Dendritic cell treated with granulocyte-macrophage colony-stimulating factor and Interleukin-4, amounts not matched to agents 40 ng/mL and 50 ng/mL, for 4 days (primary cell): ENCODE data around the gene HSD17B11.
"Not testable (repeated sequence)": the region's sequence is repeated elsewhere in the genome, so short reads cannot be mapped to it uniquely, and the experiment has no call there.

Experiments
- H3K27ac Mint-ChIP-seq: one replicate; pipeline ENCODE4 v1.8.0; 2022; ENCODE audit warnings: mild to moderate bottlenecking, mixed read lengths
- H3K27me3 Mint-ChIP-seq: one replicate; pipeline ENCODE4 v1.8.0; 2022; ENCODE audit warnings: mild to moderate bottlenecking, mixed read lengths
- H3K36me3 Mint-ChIP-seq: one replicate; pipeline ENCODE4 v1.8.0; 2022; ENCODE audit warnings: low read depth, mixed read lengths
- H3K4me1 Mint-ChIP-seq: one replicate; pipeline ENCODE4 v1.8.0; 2022; ENCODE audit warnings: low read depth, mixed read lengths
- H3K4me3 Mint-ChIP-seq: one replicate; pipeline ENCODE4 v1.8.0; 2022; ENCODE audit warnings: mild to moderate bottlenecking, moderate library complexity, mixed read lengths
- H3K9me3 Mint-ChIP-seq: one replicate; pipeline ENCODE4 v1.8.0; 2022; ENCODE audit warnings: mixed read lengths
- intact Hi-C: fragments of 100-400 bp; cut with micrococcal nuclease; formaldehyde crosslinking; loops from one replicate; pipeline ENCODE4 v1.15.0; 2022

The HSD17B11 gene

GRCh38 chr4:87418410-87418809 is 27.4 kb upstream of the HSD17B11 start:
- H3K4me3 Mint-ChIP-seq, H3K9me3 Mint-ChIP-seq, H3K27ac Mint-ChIP-seq, H3K27me3 Mint-ChIP-seq, intact Hi-C loops: not testable (repeated sequence)
- H3K4me1 Mint-ChIP-seq: peaks cover 14% of the 10 kb centered on the region
- H3K36me3 Mint-ChIP-seq: peaks cover 12% of the 10 kb centered on the region

- Mint-ChIP-seq H3K36me3 (peaks cover under 1% of the 10 kb centered on the region), H3K27me3 (no peaks in the 10 kb centered on the region), H3K4me1 (peaks cover 9% of the 10 kb centered on the region), H3K4me3 (no peak overlapping the region), H3K27ac (no peak overlapping the region), H3K9me3 (peaks cover 9% of the 10 kb centered on the region)
- intact Hi-C loops: no loop called here
Measured at GRCh38 chr4:87416965-87417364, 26.0 kb upstream of the HSD17B11 start.

- peaks cover 5% of the 10 kb centered on the region for H3K4me1 Mint-ChIP-seq
- H3K27ac Mint-ChIP-seq: no peak overlapping the region
- H3K36me3 Mint-ChIP-seq: no peaks in the 10 kb centered on the region
- intact Hi-C loops: no loop called here
- no peak overlapping the region for H3K4me3 Mint-ChIP-seq
- H3K27me3 Mint-ChIP-seq: no peaks in the 10 kb centered on the region
- peaks cover 9% of the 10 kb centered on the region for H3K9me3 Mint-ChIP-seq
Measured at GRCh38 chr4:87414816-87415215, 23.8 kb upstream of the HSD17B11 start.

- no peak overlapping the region for H3K4me3 Mint-ChIP-seq
- H3K27me3 Mint-ChIP-seq: no peaks in the 10 kb centered on the region
- H3K27ac Mint-ChIP-seq: no peak overlapping the region
- no peaks in the 10 kb centered on the region for H3K36me3 Mint-ChIP-seq
- intact Hi-C loops: no loop called here
- peaks cover 26% of the 10 kb centered on the region for H3K4me1 Mint-ChIP-seq
- H3K9me3 Mint-ChIP-seq: no peaks in the 10 kb centered on the region
Measured at GRCh38 chr4:87410679-87411078, 19.7 kb upstream of the HSD17B11 start.

GRCh38 chr4:87410157-87410556 is 19.2 kb upstream of the HSD17B11 start:
- Mint-ChIP-seq H3K4me3 (no peak overlapping the region), H3K27ac (no peak overlapping the region), H3K36me3 (no peaks in the 10 kb centered on the region), H3K4me1 (peaks cover 25% of the 10 kb centered on the region), H3K9me3 (no peaks in the 10 kb centered on the region), H3K27me3 (no peaks in the 10 kb centered on the region)
- intact Hi-C loops: no loop called here

DNA sequence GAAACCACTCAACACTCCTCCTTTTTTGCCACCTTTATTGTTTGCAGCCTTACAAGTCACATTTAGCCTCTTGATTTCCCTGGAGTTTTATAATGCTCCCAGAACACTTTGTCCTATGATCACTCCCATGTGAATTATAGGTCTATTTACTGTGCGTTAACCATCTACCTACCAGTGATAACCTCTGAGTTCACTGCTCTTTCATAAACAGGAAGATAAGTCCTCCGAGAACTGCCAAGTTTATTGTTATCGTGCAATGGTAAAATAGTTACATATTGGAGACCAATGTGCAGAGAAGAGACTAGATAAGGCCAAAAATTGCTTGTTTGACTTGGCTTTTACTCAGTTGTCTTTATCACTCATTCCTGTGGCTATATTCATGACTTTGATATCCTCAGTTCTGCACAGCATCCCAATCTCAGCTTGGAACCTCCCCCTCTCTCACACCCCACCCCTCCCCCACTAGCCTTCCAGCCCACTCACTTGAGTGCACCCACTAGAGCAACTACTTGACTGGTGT is 18.5 kb upstream of the HSD17B11 start:
- Mint-ChIP-seq H3K4me1 (peaks cover 20% of the 10 kb centered on the region), H3K36me3 (no peaks in the 10 kb centered on the region)

GRCh38 chr4:87406902-87407301 is 15.9 kb upstream of the HSD17B11 start:
- H3K27me3 Mint-ChIP-seq, intact Hi-C loops, H3K36me3 Mint-ChIP-seq, H3K27ac Mint-ChIP-seq, H3K9me3 Mint-ChIP-seq: not testable (repeated sequence)
- Mint-ChIP-seq H3K4me1 (peaks cover 20% of the 10 kb centered on the region), H3K4me3 (peak overlapping the region; percentile 24)

More for the DNA sequence above, 18.5 kb upstream of the HSD17B11 start:
- Mint-ChIP-seq H3K9me3 (no peaks in the 10 kb centered on the region), H3K27ac (no peak overlapping the region), H3K27me3 (no peaks in the 10 kb centered on the region), H3K4me3 (no peak overlapping the region)
- intact Hi-C loops: no loop called here

- no peaks in the 10 kb centered on the region for H3K9me3 Mint-ChIP-seq
- H3K27me3 Mint-ChIP-seq: no peaks in the 10 kb centered on the region
- peaks cover 20% of the 10 kb centered on the region for H3K4me1 Mint-ChIP-seq
- H3K27ac Mint-ChIP-seq: no peak overlapping the region
- H3K36me3 Mint-ChIP-seq: no peaks in the 10 kb centered on the region
- peak overlapping the region; percentile 24 for H3K4me3 Mint-ChIP-seq
- intact Hi-C loops: no loop called here
Measured at GRCh38 chr4:87406462-87406861, 15.5 kb upstream of the HSD17B11 start.

- H3K4me3 Mint-ChIP-seq: no peak overlapping the region
- intact Hi-C loops: no loop called here
- peaks cover 20% of the 10 kb centered on the region for H3K4me1 Mint-ChIP-seq
- no peaks in the 10 kb centered on the region for H3K9me3 Mint-ChIP-seq
- H3K36me3 Mint-ChIP-seq: no peaks in the 10 kb centered on the region
- no peak overlapping the region for H3K27ac Mint-ChIP-seq
- H3K27me3 Mint-ChIP-seq: no peaks in the 10 kb centered on the region
Measured at GRCh38 chr4:87405211-87405820, 14.3 kb upstream of the HSD17B11 start.

- intact Hi-C loops: not testable (repeated sequence)
Measured at GRCh38 chr4:87403732-87404131, 12.7 kb upstream of the HSD17B11 start.

GRCh38 chr4:87399954-87400353 is 9.0 kb upstream of the HSD17B11 start:
- no peaks in the 10 kb centered on the region for H3K9me3 Mint-ChIP-seq

More at GRCh38 chr4:87403732-87404131, 12.7 kb upstream of the HSD17B11 start:
- not testable (repeated sequence) for H3K4me3 Mint-ChIP-seq, H3K36me3 Mint-ChIP-seq, H3K27ac Mint-ChIP-seq, H3K27me3 Mint-ChIP-seq, H3K9me3 Mint-ChIP-seq
- H3K4me1 Mint-ChIP-seq: peaks cover 20% of the 10 kb centered on the region

GRCh38 chr4:87399148-87399547 is 8.2 kb upstream of the HSD17B11 start:
- no peak overlapping the region for H3K4me3 Mint-ChIP-seq
- H3K9me3 Mint-ChIP-seq: no peaks in the 10 kb centered on the region
- intact Hi-C loops: loop anchor here (10.0 kb wide), 1 partner anchor 174 kb away; the partner anchor contains the start of gene KLHL8
- no peaks in the 10 kb centered on the region for H3K27me3 Mint-ChIP-seq
- H3K4me1 Mint-ChIP-seq: no peaks in the 10 kb centered on the region
- no peaks in the 10 kb centered on the region for H3K36me3 Mint-ChIP-seq
- no peak overlapping the region for H3K27ac Mint-ChIP-seq

More at GRCh38 chr4:87399954-87400353, 9.0 kb upstream of the HSD17B11 start:
- Mint-ChIP-seq H3K36me3 (no peaks in the 10 kb centered on the region), H3K27me3 (no peaks in the 10 kb centered on the region), H3K4me3 (no peak overlapping the region), H3K27ac (no peak overlapping the region), H3K4me1 (no peaks in the 10 kb centered on the region)
- intact Hi-C loops: loop anchor here (10.0 kb wide), 1 partner anchor 175 kb away; the partner anchor contains the start of gene KLHL8

DNA sequence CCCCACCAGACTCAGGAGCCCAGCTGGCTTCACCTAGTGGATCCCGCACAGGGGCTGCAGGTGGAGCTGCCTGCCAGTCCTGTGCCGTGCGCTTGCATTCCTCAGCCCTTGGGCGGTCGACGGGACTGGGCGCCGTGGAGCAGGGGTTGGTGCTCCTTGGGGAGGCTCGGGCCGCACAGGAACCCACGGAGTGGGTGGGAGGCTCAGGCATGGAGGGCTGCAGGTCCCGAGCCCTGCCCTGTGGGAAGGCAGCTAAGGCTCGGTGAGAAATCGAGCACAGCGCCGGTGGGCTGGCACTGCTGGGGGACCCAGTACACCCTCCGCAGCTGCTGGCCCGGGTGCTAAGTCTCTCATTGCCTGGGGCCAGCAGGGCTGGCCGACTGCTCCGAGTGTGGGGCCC is 4.9 kb upstream of the HSD17B11 start:
- H3K27ac Mint-ChIP-seq, H3K4me1 Mint-ChIP-seq, H3K9me3 Mint-ChIP-seq, H3K4me3 Mint-ChIP-seq, H3K36me3 Mint-ChIP-seq, H3K27me3 Mint-ChIP-seq: not testable (repeated sequence)
- intact Hi-C loops: loop anchor here (10.0 kb wide), 1 partner anchor 171 kb away; the partner anchor contains the start of gene KLHL8

- H3K27ac Mint-ChIP-seq, H3K27me3 Mint-ChIP-seq, H3K4me1 Mint-ChIP-seq, H3K36me3 Mint-ChIP-seq, H3K4me3 Mint-ChIP-seq, H3K9me3 Mint-ChIP-seq: not testable (repeated sequence)
- intact Hi-C loops: loop anchor here (10.0 kb wide), 1 partner anchor 170 kb away; the partner anchor contains the start of gene KLHL8
Measured at GRCh38 chr4:87395073-87395472, 4.1 kb upstream of the HSD17B11 start.

GRCh38 chr4:87392183-87392582 is 1.2 kb upstream of the HSD17B11 start:
- intact Hi-C loops: loop anchor here (5.0 to 10.0 kb wide), 2 partner anchors 167 to 455 kb away; partner anchors contain the start of gene KLHL8
- Mint-ChIP-seq H3K4me3 (no peak overlapping the region), H3K4me1 (peaks cover 25% of the 10 kb centered on the region), H3K9me3 (no peaks in the 10 kb centered on the region), H3K27ac (no peak overlapping the region), H3K36me3 (peaks cover 22% of the 10 kb centered on the region), H3K27me3 (no peaks in the 10 kb centered on the region)
